ENCODE results near the gene TOM1L1.
A peak's percentile ranks its signal among the peaks of the same experiment; 100 is the strongest.

The TOM1L1 gene

GRCh38 chr17:54900457-54901229, at the start of gene TOM1L1:
Gene TOM1L1, plus strand, starts transcription at chr17:54900852. Its CDS starts 14 bp downstream, at chr17:54900866.
- H3K4me3 ChIP-seq (ENCODE audit: low read depth, low read length): peak within 1 kb of the TSS; percentile 40
- TF ChIP-seq CTCF (IDR thresholded peaks at IDR 0.05; ENCODE audit: borderline replicate concordance, insufficient read depth, low read depth, low read length): peak; percentile 22; the same call in 1 of the 2 replicates

DNA sequence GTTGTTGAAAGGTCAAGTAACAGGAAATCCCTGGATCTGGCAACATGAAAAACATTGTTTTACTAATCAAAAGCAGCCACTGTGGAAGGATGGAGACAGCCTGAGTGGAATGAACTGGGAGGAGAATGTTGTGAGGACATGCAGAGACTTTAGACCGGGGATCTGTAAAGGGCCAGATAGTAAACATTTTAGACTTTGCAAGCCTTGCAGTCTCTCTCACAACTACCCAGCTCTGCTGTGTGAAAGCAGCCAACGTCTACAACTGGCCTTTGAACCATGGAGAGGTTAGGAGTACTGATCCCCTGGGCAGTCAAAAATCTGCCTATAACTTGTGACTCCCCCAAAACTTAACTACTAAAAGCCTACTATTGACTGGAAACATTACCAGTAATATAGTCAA, 41.5 kb upstream of the TOM1L1 start:
- TF ChIP-seq CTCF (IDR thresholded peaks at IDR 0.05; ENCODE audit: borderline replicate concordance, insufficient read depth, low read depth, low read length): no peak
- H3K4me3 ChIP-seq (ENCODE audit: low read depth, low read length): no peak overlapping the region

- no peak for TF ChIP-seq CTCF (IDR thresholded peaks at IDR 0.05; ENCODE audit: borderline replicate concordance, insufficient read depth, low read depth, low read length)
- H3K4me3 ChIP-seq (ENCODE audit: low read depth, low read length): no peak overlapping the region
Observed at GRCh38 chr17:54860617-54861470, 39.8 kb upstream of the TOM1L1 start.

GRCh38 chr17:54861471-54861983, 39.1 kb upstream of the TOM1L1 start:
- no peak for TF ChIP-seq CTCF (IDR thresholded peaks at IDR 0.05; ENCODE audit: borderline replicate concordance, insufficient read depth, low read depth, low read length)
- H3K4me3 ChIP-seq (ENCODE audit: low read depth, low read length): no peak overlapping the region

DNA sequence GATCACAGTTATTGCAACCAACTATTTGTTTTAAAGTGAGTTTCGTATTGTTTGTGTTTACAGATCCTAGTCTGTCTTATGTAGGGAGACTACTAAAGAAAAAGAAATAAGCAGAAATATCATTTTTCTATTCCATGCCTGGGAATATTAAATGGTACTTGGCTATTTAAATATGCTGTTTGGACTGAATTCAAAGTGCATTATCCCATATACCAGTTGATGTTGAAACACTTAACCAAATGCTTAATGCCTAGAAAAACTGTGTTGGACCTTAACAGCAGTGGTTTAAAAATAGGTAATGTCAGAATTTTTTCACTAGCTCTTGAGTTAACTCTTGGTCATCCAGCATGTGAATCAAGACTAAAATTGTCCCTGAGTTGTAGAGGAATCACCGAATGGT, 37.5 kb upstream of the TOM1L1 start:
- TF ChIP-seq CTCF (IDR thresholded peaks at IDR 0.05; ENCODE audit: borderline replicate concordance, insufficient read depth, low read depth, low read length): no peak
- H3K4me3 ChIP-seq (ENCODE audit: low read depth, low read length): no peak overlapping the region

DNA sequence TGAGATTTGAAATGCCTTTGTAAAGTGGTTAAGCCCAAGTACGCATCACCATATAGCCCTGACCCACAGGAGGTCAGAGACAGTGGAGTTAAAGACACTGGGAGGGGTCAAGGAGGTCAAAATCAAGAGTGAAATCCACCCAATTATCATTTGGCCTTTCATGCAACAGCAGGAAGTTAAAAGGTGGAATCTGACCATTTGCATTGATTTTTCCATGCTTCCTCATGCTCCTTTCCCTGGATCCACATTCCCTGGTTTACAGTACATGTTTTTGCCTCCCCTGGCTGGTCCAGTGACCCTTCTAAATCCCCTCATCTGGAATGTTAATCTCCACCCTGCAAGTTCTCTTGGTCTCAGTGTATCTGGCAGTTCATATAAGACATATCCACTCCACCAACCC, 36.6 kb upstream of the TOM1L1 start:
- H3K4me3 ChIP-seq (ENCODE audit: low read depth, low read length): no peak overlapping the region
- TF ChIP-seq CTCF (IDR thresholded peaks at IDR 0.05; ENCODE audit: borderline replicate concordance, insufficient read depth, low read depth, low read length): no peak
